ENCODE measurements around the gene SESTD1. TPM values are rescaled to one million over a fixed set of nuclear protein-coding genes. Genes with fewer than 3 reads are reported as not detected.

Gene SESTD1
- polyA plus RNA-seq, 3 donors = 25.3 to 44.4 (median 25.3) TPM

- no peak overlapping the region for H3K27ac ChIP-seq (ENCODE audit: low read depth in 1 of 2, low read length in 2 of 2)
- Mint-ChIP-seq H3K27ac (no peak overlapping the region), H3K4me3 (no peak overlapping the region), H3K9me3 (peaks cover 0 to 7% (median 3%) of the 10 kb centered on the region in 7 donors), H3K4me1 (peaks cover 9% of the 10 kb centered on the region), H3K27me3 (ENCODE audit: low read depth in 3 of 3) (peaks cover 0 to 6% (median 2%) of the 10 kb centered on the region in 3 donors), H3K36me3 (no peaks in the 10 kb centered on the region)
- no peaks in the 10 kb centered on the region for H3K9me3 ChIP-seq (replicated peaks in 1 of 2; ENCODE audit: control insufficient read depth in 1 of 2, insufficient read depth in 1 of 2, low read length in 2 of 2)
- intact Hi-C loops (cut with micrococcal nuclease) = no loop called here
- no peak overlapping the region for H3K9ac ChIP-seq (ENCODE audit: insufficient read depth, low read length, poor library complexity, severe bottlenecking)
- H3K4me1 ChIP-seq (ENCODE audit: control insufficient read depth in 1 of 2, insufficient read depth in 2 of 2, low read length in 2 of 2) = peaks cover 0 to 6% of the 10 kb centered on the region in 2 donors
- no peak for DNase-seq
- H3K27me3 ChIP-seq (ENCODE audit: control insufficient read depth in 2 of 2, insufficient read depth in 2 of 2, low read length in 2 of 2) = no peaks in the 10 kb centered on the region
- no peaks in the 10 kb centered on the region for H3K79me2 ChIP-seq (ENCODE audit: insufficient read depth, low read length)
- no peaks in the 10 kb centered on the region for H4K20me1 ChIP-seq (ENCODE audit: insufficient read depth, low read length)
- WGBS (ENCODE audit: insufficient coverage) = 64% methylated on average over 2 of the region's 2 CpGs
- H2AFZ ChIP-seq (ENCODE audit: insufficient read depth, low read depth, low read length, poor library complexity, severe bottlenecking) = no peak overlapping the region
- no peaks in the 10 kb centered on the region for H3K36me3 ChIP-seq (replicated peaks in 1 of 2; ENCODE audit: control insufficient read depth in 1 of 2, insufficient read depth in 2 of 2, low read length in 2 of 2)
- H3K4me2 ChIP-seq (replicated peaks; ENCODE audit: extremely low read depth, low read length, poor library complexity, severe bottlenecking) = no peak overlapping the region
- TF ChIP-seq CTCF (IDR thresholded peaks at IDR 0.05) = no peak
- H3K4me3 ChIP-seq (replicated peaks in 1 of 3; ENCODE audit: low read depth in 2 of 3, low read length in 3 of 3) = no peak overlapping the region
Measured at GRCh38 chr2:179274749-179275148, 10.1 kb upstream of the SESTD1 start.

- WGBS (ENCODE audit: insufficient coverage) = 100% methylated on average over 3 of the region's 6 CpGs
- H2AFZ ChIP-seq (ENCODE audit: insufficient read depth, low read depth, low read length, poor library complexity, severe bottlenecking) = no peak overlapping the region
- no peaks in the 10 kb centered on the region for H3K36me3 ChIP-seq (replicated peaks in 1 of 2; ENCODE audit: control insufficient read depth in 1 of 2, insufficient read depth in 2 of 2, low read length in 2 of 2)
- no peak overlapping the region for H3K4me3 ChIP-seq (replicated peaks in 1 of 3; ENCODE audit: low read depth in 2 of 3, low read length in 3 of 3)
- no peaks in the 10 kb centered on the region for H3K36me3 Mint-ChIP-seq
- no peak overlapping the region for H3K27ac Mint-ChIP-seq
- DNase-seq = no peak
- H3K9me3 Mint-ChIP-seq = peaks cover 0 to 3% (median 2%) of the 10 kb centered on the region in 7 donors
- H3K79me2 ChIP-seq (ENCODE audit: insufficient read depth, low read length) = no peaks in the 10 kb centered on the region
- H3K9me3 ChIP-seq (replicated peaks in 1 of 2; ENCODE audit: control insufficient read depth in 1 of 2, insufficient read depth in 1 of 2, low read length in 2 of 2) = no peaks in the 10 kb centered on the region
- no peaks in the 10 kb centered on the region for H4K20me1 ChIP-seq (ENCODE audit: insufficient read depth, low read length)
- no peak overlapping the region for H3K4me3 Mint-ChIP-seq
- peaks cover 7 to 12% of the 10 kb centered on the region in 2 donors for H3K4me1 ChIP-seq (ENCODE audit: control insufficient read depth in 1 of 2, insufficient read depth in 2 of 2, low read length in 2 of 2)
- no peak overlapping the region for H3K27ac ChIP-seq (ENCODE audit: low read depth in 1 of 2, low read length in 2 of 2)
- no peak overlapping the region for H3K4me2 ChIP-seq (replicated peaks; ENCODE audit: extremely low read depth, low read length, poor library complexity, severe bottlenecking)
- intact Hi-C loops (cut with micrococcal nuclease) = no loop called here
- no peak for TF ChIP-seq CTCF (IDR thresholded peaks at IDR 0.05)
- H3K27me3 ChIP-seq (ENCODE audit: control insufficient read depth in 2 of 2, insufficient read depth in 2 of 2, low read length in 2 of 2) = no peaks in the 10 kb centered on the region
- H3K27me3 Mint-ChIP-seq (ENCODE audit: low read depth in 3 of 3) = peaks cover 0 to 3% (median 0%) of the 10 kb centered on the region in 3 donors
- H3K4me1 Mint-ChIP-seq = peaks cover 15% of the 10 kb centered on the region
- H3K9ac ChIP-seq (ENCODE audit: insufficient read depth, low read length, poor library complexity, severe bottlenecking) = no peak overlapping the region
Measured at GRCh38 chr2:179273461-179273962, 8.9 kb upstream of the SESTD1 start.

Measured in CD14-positive monocyte (primary cell).